ENCODE results near the gene KPNA2.
A peak's percentile ranks its signal among the peaks of the same experiment; 100 is the strongest.
"Not testable (repeated sequence)": the region's sequence is repeated elsewhere in the genome, so short reads cannot be mapped to it uniquely, and the experiment has no call there.

The KPNA2 gene

DNA sequence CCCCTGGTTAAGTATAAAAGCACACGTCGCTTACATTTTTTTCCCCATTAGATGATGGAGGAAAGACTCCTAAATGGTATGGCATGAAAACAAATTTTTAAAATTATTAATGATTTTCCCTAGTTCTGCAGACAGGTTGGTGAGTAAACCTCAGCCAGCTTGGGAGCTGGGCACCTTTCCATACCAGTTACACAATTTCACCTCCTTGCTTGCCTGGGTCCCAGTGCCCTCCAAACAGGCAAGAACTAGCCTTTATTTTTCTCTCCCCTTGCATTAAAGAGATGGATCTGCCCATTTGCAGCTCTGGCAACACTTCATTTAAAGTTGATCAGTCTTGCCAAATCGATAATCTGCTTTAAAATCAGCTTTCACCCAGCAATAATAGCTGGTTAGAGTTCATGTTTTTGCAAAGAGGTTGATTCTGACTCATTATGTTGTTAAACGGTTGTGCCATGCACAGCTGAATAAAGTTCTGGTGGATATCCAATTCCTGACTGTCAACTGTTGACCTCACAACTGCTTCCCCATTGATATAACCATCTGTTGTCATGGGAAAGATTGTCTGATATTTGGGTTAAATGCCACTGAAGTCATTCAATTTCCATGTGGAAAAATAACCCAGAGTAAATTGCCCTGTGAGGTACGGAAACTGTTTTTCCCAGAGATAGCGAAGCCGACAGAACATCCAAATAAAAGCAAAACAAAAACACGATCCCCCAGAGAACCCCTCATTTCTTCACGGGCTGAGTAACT is 40.5 kb upstream of the KPNA2 start:
- peak overlapping the region; percentile 68 for H3K27ac ChIP-seq
- DNase-seq (ENCODE audit: low spot score) = peak; percentile 72
- POLR2A ChIA-PET (ENCODE audit: low non-redundant PET) = no interaction called here
- CTCF ChIA-PET = interaction anchor here (0.7 to 0.8 kb wide), 2 partner anchors 25 to 56 kb away, joined by 4 read pairs; no protein-coding TSS in a partner anchor
- TF ChIP-seq, protein P1, sequence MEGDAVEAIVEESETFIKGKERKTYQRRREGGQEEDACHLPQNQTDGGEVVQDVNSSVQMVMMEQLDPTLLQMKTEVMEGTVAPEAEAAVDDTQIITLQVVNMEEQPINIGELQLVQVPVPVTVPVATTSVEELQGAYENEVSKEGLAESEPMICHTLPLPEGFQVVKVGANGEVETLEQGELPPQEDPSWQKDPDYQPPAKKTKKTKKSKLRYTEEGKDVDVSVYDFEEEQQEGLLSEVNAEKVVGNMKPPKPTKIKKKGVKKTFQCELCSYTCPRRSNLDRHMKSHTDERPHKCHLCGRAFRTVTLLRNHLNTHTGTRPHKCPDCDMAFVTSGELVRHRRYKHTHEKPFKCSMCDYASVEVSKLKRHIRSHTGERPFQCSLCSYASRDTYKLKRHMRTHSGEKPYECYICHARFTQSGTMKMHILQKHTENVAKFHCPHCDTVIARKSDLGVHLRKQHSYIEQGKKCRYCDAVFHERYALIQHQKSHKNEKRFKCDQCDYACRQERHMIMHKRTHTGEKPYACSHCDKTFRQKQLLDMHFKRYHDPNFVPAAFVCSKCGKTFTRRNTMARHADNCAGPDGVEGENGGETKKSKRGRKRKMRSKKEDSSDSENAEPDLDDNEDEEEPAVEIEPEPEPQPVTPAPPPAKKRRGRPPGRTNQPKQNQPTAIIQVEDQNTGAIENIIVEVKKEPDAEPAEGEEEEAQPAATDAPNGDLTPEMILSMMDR (conservative IDR thresholded peaks at IDR 0.05; ENCODE audit: low read depth) = no peak

GRCh38 chr17:67995570-67996263 is 39.8 kb upstream of the KPNA2 start:
- DNase-seq (ENCODE audit: low spot score) = peak; percentile 11
- POLR2A ChIA-PET (ENCODE audit: low non-redundant PET) = no interaction called here
- TF ChIP-seq, protein P1 (conservative IDR thresholded peaks at IDR 0.05; ENCODE audit: low read depth) = no peak
- CTCF ChIA-PET = interaction anchor here (0.7 kb wide), 1 partner anchor 56 kb away, joined by 4 read pairs; no protein-coding TSS in a partner anchor
- H3K27ac ChIP-seq = peak overlapping the region; percentile 68

DNA sequence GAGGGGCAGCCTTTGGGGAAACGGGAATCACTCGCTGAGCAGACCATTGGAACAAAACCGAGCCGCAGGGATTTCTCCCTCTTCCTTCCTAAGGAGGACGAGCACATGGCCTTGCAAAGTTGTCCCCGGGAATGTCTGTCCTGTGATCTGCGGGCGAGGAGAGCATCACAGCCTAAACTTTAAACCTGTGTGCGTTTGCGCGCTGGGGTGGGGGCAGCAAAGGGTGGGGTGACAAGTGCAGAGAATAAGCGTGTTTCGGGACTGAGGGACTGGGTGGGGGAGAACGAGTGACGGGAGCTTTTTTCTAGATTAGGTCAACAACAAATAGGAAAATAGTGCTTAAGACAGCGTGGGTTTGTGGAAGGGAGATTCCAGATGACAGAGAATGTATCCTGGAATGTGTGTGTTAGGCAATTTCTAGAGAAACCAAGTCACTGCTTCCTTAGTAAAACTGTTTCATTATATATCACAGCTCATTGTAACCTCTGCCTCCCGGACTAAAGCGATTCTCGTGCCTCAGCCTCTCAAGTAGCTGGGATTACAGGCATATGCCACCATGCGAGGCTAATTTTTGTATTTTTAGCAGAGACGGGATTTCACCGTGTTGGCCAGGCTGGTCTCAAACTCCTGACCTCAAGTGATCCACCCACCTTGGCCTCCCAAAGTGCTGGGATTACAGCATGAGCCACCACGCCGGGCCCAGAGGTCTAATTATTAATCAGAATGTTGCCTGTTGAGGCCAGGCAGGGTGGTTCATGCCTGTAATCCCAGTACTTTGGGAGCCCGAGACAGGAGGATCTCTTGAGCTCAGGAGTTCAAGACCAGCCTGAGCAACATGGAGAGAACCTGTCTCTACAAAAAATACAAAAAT is 39.0 kb upstream of the KPNA2 start, which contains the start of gene C17orf58:
Gene C17orf58, minus strand, starts transcription at position 169 of the 871 bp plus-strand sequence. CDS start 271 bp downstream, outside the sequence.
- POLR2A ChIA-PET (ENCODE audit: low non-redundant PET); CTCF ChIA-PET; DNase-seq (ENCODE audit: low spot score): not testable (repeated sequence)
- H3K27ac ChIP-seq = peak within 1 kb of the TSS; percentile 68

- TF ChIP-seq, protein P1 (conservative IDR thresholded peaks at IDR 0.05; ENCODE audit: low read depth) = no peak
- no peak overlapping the region for H3K27ac ChIP-seq
- no peak for DNase-seq (ENCODE audit: low spot score)
- POLR2A ChIA-PET (ENCODE audit: low non-redundant PET) = no interaction called here
- CTCF ChIA-PET = no interaction called here
Observed at GRCh38 chr17:67998466-67998865, 37.1 kb upstream of the KPNA2 start.

GRCh38 chr17:67999291-67999911 is 36.1 kb upstream of the KPNA2 start:
- DNase-seq (ENCODE audit: low spot score) = peak; percentile 39
- no peak overlapping the region for H3K27ac ChIP-seq
- POLR2A ChIA-PET (ENCODE audit: low non-redundant PET) = no interaction called here
- TF ChIP-seq, protein P1 (conservative IDR thresholded peaks at IDR 0.05; ENCODE audit: low read depth) = no peak
- CTCF ChIA-PET = interaction anchor here (0.6 kb wide), 1 partner anchor 9 kb away, joined by 3 read pairs; no protein-coding TSS in a partner anchor

DNA sequence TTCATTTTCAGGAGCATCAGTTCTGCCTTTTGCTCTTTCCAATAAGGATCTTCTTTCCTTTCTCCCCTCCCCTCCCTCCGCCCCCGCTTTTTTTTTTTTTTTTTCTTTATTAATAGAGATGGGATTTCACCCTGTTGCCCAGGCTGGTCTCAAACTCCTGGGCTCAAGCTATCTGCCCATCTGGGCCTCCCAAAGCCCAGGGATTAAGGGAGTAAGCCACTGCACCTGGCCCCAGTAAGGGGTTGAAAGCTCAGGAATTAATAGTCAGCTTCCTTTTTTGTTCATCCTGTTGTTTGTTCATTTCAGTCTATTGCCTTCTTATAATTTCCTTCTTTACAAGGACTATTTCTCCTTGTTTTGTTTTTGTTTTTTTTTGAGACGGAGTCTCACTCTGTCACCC is 31.3 kb upstream of the KPNA2 start:
- TF ChIP-seq, protein P1 (conservative IDR thresholded peaks at IDR 0.05; ENCODE audit: low read depth) = no peak
- no peak overlapping the region for H3K27ac ChIP-seq
- ChIA-PET POLR2A (ENCODE audit: low non-redundant PET) (interaction anchor here (0.6 kb wide), 1 partner anchor 10 kb away, joined by 10 read pairs; no protein-coding TSS in a partner anchor), CTCF (interaction anchor here (1.1 kb wide), 1 partner anchor 16 kb away, joined by 3 read pairs; no protein-coding TSS in a partner anchor)
- DNase-seq (ENCODE audit: low spot score) = no peak

All from RWPE1 (cell line).